DND-41 (cell line): ENCODE results near the gene LTB.

Source experiments
- EZH2 ChIP-seq: IDR thresholded peaks from 3 replicates; pipeline ENCODE4 v1.6.1; 2012; ENCODE audit warnings: borderline replicate concordance, low read depth, mild to moderate bottlenecking, moderate library complexity, low read length, inconsistent platforms; ENCODE audit not compliant: severe bottlenecking
- TF ChIP-seq, protein P1 (sequence below): IDR thresholded peaks from 2 replicates; pipeline ENCODE4 v1.5.1; 2012; ENCODE audit warnings: borderline replicate concordance, low read length, moderate library complexity, mild to moderate bottlenecking; ENCODE audit not compliant: poor library complexity, severe bottlenecking; ENCODE audit errors: extremely low read depth

DNA sequence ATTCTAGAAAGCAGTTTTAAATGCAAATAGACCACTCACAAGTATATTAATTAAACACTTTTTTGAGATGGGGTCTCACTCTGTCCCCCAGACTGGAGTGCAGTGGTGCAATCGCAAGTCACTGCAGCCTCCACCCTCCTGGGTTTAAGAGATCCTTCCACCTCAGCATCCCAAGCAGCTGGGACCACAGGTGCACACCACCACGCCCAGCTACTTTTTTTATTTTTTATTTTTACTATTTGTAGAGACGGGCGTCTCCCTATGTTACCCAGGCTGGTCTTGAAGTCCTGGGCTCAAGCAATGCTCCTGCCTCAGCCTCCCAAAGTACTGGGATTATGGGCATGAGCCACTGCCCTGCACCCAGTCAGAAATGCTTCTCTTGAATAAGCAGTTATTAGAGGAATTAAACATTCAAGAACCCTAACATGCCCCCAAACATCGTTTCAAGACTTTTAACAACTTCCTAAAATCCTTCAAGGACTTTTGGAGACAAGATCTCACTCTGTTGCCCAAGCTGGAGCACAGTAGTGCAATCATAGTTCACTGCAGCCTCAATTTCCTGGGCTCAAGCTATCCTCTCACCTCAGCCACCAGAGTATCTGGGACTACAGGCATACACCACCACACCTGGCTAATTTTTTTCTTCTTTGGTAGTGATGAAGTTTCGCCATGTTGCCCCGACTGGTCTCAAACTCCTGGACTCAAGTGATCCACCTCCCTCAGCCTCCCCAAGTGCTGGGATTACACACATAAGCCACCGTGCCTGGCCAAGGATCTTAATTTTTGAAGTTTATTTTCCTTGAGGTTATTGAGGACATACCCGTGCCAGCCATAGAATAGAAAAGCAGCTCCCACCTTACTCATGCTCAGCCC is 50.2 kb downstream of the LTB start:
- TF ChIP-seq, protein P1, sequence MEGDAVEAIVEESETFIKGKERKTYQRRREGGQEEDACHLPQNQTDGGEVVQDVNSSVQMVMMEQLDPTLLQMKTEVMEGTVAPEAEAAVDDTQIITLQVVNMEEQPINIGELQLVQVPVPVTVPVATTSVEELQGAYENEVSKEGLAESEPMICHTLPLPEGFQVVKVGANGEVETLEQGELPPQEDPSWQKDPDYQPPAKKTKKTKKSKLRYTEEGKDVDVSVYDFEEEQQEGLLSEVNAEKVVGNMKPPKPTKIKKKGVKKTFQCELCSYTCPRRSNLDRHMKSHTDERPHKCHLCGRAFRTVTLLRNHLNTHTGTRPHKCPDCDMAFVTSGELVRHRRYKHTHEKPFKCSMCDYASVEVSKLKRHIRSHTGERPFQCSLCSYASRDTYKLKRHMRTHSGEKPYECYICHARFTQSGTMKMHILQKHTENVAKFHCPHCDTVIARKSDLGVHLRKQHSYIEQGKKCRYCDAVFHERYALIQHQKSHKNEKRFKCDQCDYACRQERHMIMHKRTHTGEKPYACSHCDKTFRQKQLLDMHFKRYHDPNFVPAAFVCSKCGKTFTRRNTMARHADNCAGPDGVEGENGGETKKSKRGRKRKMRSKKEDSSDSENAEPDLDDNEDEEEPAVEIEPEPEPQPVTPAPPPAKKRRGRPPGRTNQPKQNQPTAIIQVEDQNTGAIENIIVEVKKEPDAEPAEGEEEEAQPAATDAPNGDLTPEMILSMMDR: no peak
- no peak for TF ChIP-seq EZH2
